ENCODE data around the gene QRICH1.

DNA sequence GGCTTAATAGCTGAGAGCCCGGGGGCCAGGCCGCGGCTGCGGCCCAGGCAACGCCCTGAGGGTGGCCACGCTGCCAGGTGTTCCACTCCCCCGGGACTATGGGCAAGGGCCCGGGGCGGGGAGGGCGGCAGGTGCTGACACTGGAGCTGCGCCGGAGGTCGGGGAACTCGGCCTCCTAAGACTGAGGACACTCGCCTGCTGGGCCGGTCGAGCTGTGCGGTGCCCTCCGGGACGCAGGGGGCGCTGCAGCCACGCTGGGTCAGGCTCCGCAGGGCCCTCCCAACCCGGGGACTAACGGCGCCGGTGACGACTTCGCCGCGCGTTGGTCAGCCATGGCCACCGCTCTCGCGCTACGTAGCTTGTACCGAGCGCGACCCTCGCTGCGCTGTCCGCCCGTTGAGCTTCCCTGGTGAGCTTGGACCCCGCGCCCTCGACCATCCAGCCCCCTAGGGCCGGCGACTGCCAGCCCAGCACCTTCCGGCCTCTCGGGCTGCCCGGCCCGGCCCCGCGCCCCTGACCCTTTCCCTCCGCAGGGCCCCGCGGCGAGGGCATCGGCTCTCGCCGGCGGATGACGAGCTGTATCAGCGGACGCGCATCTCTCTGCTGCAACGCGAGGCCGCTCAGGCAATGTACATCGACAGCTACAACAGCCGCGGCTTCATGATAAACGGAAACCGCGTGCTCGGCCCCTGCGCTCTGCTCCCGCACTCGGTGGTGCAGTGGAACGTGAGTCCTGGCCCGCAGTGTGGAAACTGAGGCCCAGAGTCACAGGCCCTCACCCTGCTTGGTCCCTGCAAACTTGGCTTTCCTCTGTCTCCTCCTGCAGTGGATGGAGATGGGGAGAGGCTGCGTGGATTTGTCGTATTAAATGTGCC lies 71.8 kb downstream of the QRICH1 start, which contains the start of gene NDUFAF3:
- TF ChIP-seq, protein P1, sequence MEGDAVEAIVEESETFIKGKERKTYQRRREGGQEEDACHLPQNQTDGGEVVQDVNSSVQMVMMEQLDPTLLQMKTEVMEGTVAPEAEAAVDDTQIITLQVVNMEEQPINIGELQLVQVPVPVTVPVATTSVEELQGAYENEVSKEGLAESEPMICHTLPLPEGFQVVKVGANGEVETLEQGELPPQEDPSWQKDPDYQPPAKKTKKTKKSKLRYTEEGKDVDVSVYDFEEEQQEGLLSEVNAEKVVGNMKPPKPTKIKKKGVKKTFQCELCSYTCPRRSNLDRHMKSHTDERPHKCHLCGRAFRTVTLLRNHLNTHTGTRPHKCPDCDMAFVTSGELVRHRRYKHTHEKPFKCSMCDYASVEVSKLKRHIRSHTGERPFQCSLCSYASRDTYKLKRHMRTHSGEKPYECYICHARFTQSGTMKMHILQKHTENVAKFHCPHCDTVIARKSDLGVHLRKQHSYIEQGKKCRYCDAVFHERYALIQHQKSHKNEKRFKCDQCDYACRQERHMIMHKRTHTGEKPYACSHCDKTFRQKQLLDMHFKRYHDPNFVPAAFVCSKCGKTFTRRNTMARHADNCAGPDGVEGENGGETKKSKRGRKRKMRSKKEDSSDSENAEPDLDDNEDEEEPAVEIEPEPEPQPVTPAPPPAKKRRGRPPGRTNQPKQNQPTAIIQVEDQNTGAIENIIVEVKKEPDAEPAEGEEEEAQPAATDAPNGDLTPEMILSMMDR (conservative IDR thresholded peaks at IDR 0.05; ENCODE audit: low read length): peak; percentile 84
- TF ChIP-seq EZH2phosphoT487 (IDR thresholded peaks at IDR 0.05; ENCODE audit: borderline replicate concordance, low read depth, low read length): no peak
